Astrocyte (in vitro differentiated cells and primary cell): ENCODE measurements around the gene URB1. TPM values are rescaled to one million over a fixed set of nuclear protein-coding genes. Genes with fewer than 3 reads are reported as not detected.

Experiments
- DNase-seq: peaks from one replicate; pipeline ENCODE4 v3.0.0-alpha.2; 2010; ENCODE audit warnings: low read depth
- FAIRE-seq: peaks from 2 replicates; lab custom pipeline; 2011; peaks lifted over from hg19 to GRCh38; lab: Jason Lieb, UNC
- H2AFZ ChIP-seq: 2 replicates; pipeline ENCODE4 v1.6.0; 2012; ENCODE audit warnings: low read depth, low read length, inconsistent platforms
- H3K27ac ChIP-seq: 2 replicates; pipeline ENCODE4 v1.5.1; 2011; ENCODE audit warnings: low read depth, low read length, inconsistent platforms
- H3K27me3 ChIP-seq: 2 replicates; pipeline ENCODE4 v1.6.0; 2011; ENCODE audit warnings: low read length, inconsistent platforms; ENCODE audit not compliant: insufficient read depth
- H3K36me3 ChIP-seq: 2 replicates; pipeline ENCODE4 v1.5.1; 2011; ENCODE audit warnings: low read length, inconsistent platforms; ENCODE audit not compliant: insufficient read depth
- H3K4me1 ChIP-seq: 2 replicates; pipeline ENCODE4 v1.5.1; 2011; ENCODE audit warnings: low read length, inconsistent platforms; ENCODE audit not compliant: insufficient read depth
- H3K4me2 ChIP-seq: 2 replicates; pipeline ENCODE4 v1.6.0; 2012; ENCODE audit warnings: low read length, inconsistent platforms
- H3K4me3 ChIP-seq: 2 replicates; pipeline ENCODE4 v1.5.1; 2011; ENCODE audit warnings: low read depth, mild to moderate bottlenecking, low read length, inconsistent platforms; ENCODE audit not compliant: insufficient read depth
- H3K79me2 ChIP-seq: 2 replicates; pipeline ENCODE4 v1.6.0; 2012; ENCODE audit warnings: mild to moderate bottlenecking, low read length, inconsistent platforms; ENCODE audit not compliant: insufficient read depth
- H3K9ac ChIP-seq: 2 replicates; pipeline ENCODE4 v1.6.0; 2012; ENCODE audit warnings: mild to moderate bottlenecking, low read length, inconsistent platforms
- H3K9me3 ChIP-seq: 2 replicates; pipeline ENCODE4 v1.5.1; 2012; ENCODE audit warnings: low read depth, mild to moderate bottlenecking, low read length, inconsistent platforms; ENCODE audit not compliant: insufficient read depth
- H4K20me1 ChIP-seq: 2 replicates; pipeline ENCODE4 v1.6.0; 2012; ENCODE audit warnings: low read length, inconsistent platforms; ENCODE audit not compliant: insufficient read depth
- H3K27ac Mint-ChIP-seq: one replicate; pipeline ENCODE4 v1.8.0; 2021; ENCODE audit warnings: mild to moderate bottlenecking, mixed read lengths; ENCODE audit not compliant: unreplicated experiment
- H3K27me3 Mint-ChIP-seq: one replicate; pipeline ENCODE4 v1.8.0; 2021; ENCODE audit warnings: low read depth, mixed read lengths; ENCODE audit not compliant: unreplicated experiment
- H3K36me3 Mint-ChIP-seq: one replicate; pipeline ENCODE4 v1.8.0; 2021; ENCODE audit warnings: low read depth, mixed read lengths; ENCODE audit not compliant: unreplicated experiment
- H3K4me1 Mint-ChIP-seq: one replicate; pipeline ENCODE4 v1.8.0; 2021; ENCODE audit warnings: low read depth, mixed read lengths; ENCODE audit not compliant: unreplicated experiment
- H3K4me3 Mint-ChIP-seq: one replicate; pipeline ENCODE4 v1.8.0; 2021; ENCODE audit warnings: mild to moderate bottlenecking, moderate library complexity, mixed read lengths; ENCODE audit not compliant: unreplicated experiment
- H3K9me3 Mint-ChIP-seq: one replicate; pipeline ENCODE4 v1.8.0; 2021; ENCODE audit warnings: mild to moderate bottlenecking, mixed read lengths; ENCODE audit not compliant: unreplicated experiment
- CTCF ChIP-seq: IDR thresholded peaks from 2 replicates; pipeline ENCODE4 v1.5.1; 2011; ENCODE audit warnings: low read depth, mild to moderate bottlenecking, inconsistent platforms, low read length, moderate library complexity; ENCODE audit not compliant: insufficient read depth
- EZH2 ChIP-seq: IDR thresholded peaks from 2 replicates; pipeline ENCODE4 v1.6.1; 2012; ENCODE audit warnings: mild to moderate bottlenecking, low read length, inconsistent platforms; ENCODE audit not compliant: insufficient read depth
- total RNA-seq: library from RNA; stranded (reverse); gene quantifications from 2 replicates; pipeline ENCODE4 v1.2.1, GENCODE V29; 2021

URB1 gene
- total RNA-seq, 1 donor from 2014 or later = 19.2 TPM

GRCh38 chr21:32413697-32414578 is 21.1 kb upstream of the URB1 start:
- no peaks in the 10 kb centered on the region for H3K9me3 Mint-ChIP-seq
- Histone ChIP-seq H3K9ac (peak overlapping the region; percentile 88), H3K36me3 (no peaks in the 10 kb centered on the region), H3K27ac (peak overlapping the region; percentile 30), H3K27me3 (no peaks in the 10 kb centered on the region), H3K4me1 (peaks cover 31% of the 10 kb centered on the region), H3K4me2 (peak overlapping the region; percentile 99), H3K9me3 (no peaks in the 10 kb centered on the region), H3K79me2 (peaks cover 38% of the 10 kb centered on the region), H2AFZ (peak overlapping the region; percentile 88), H3K4me3 (peak overlapping the region; percentile 70), H4K20me1 (no peaks in the 10 kb centered on the region)
- no peaks in the 10 kb centered on the region for H3K4me1 Mint-ChIP-seq
- FAIRE-seq = no peak
- H3K27ac Mint-ChIP-seq = no peak overlapping the region
- H3K4me3 Mint-ChIP-seq = no peak overlapping the region
- DNase-seq = peak; percentile 61
- TF ChIP-seq CTCF = no peak
- TF ChIP-seq EZH2 = no peak
- peaks cover 68% of the 10 kb centered on the region for H3K27me3 Mint-ChIP-seq
- no peaks in the 10 kb centered on the region for H3K36me3 Mint-ChIP-seq

GRCh38 chr21:32413015-32413504 is 20.2 kb upstream of the URB1 start:
- Histone ChIP-seq H2AFZ (peak overlapping the region; percentile 88), H3K9me3 (no peaks in the 10 kb centered on the region), H3K4me3 (peak overlapping the region; percentile 70), H3K4me1 (peaks cover 31% of the 10 kb centered on the region), H3K36me3 (no peaks in the 10 kb centered on the region), H3K4me2 (peak overlapping the region; percentile 99), H4K20me1 (no peaks in the 10 kb centered on the region), H3K79me2 (peaks cover 30% of the 10 kb centered on the region), H3K9ac (peak overlapping the region; percentile 88), H3K27ac (peak overlapping the region; percentile 30), H3K27me3 (no peaks in the 10 kb centered on the region)
- DNase-seq (no peak), FAIRE-seq (no peak)
- no peaks in the 10 kb centered on the region for H3K36me3 Mint-ChIP-seq
- H3K27me3 Mint-ChIP-seq = peaks cover 75% of the 10 kb centered on the region
- peak overlapping the region; percentile 37 for H3K4me3 Mint-ChIP-seq
- no peak overlapping the region for H3K27ac Mint-ChIP-seq
- no peaks in the 10 kb centered on the region for H3K4me1 Mint-ChIP-seq
- no peak for TF ChIP-seq CTCF
- no peak for TF ChIP-seq EZH2
- H3K9me3 Mint-ChIP-seq = no peaks in the 10 kb centered on the region
